ENCODE data around the gene PTPRR. TPM values are rescaled to one million over a fixed set of nuclear protein-coding genes. Genes with fewer than 3 reads are reported as not detected.

The PTPRR gene
- total RNA-seq, 2 donors from 2014 or later, result 0.32 to 2.4 TPM

DNA sequence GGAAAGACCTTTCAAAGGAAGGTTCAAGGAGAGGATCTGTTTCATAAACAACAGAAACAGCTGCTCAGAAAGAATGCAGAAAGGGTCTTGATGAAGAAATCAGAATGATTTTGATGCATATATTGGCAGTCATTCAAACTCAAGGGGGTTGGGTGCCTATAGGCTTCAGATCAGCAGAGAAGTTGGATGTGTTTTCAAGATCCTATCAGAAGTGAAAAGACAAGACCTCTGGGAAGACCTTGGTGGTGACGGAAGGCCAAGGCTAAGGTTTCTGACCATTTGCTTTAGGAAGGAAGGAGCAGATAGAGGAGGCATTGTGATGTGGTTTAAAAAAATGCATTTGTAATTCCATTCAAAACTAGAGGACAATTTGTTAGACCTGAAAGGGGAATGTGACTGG is 268.1 kb downstream of the PTPRR start:
- no peak for DNase-seq (ENCODE audit: low spot score)
- Histone ChIP-seq H3K36me3 (no peaks in the 10 kb centered on the region), H3K27me3 (replicated peaks; ENCODE audit: insufficient read depth) (no peaks in the 10 kb centered on the region), H3K9me3 (no peaks in the 10 kb centered on the region), H3K4me1 (replicated peaks) (no peaks in the 10 kb centered on the region), H3K4me3 (no peak overlapping the region), H3K27ac (no peak overlapping the region)
- intact Hi-C loops (cut with DNase I), result no loop called here
- no peak for TF ChIP-seq POLR2A (IDR thresholded peaks at IDR 0.05)
- no peak for TF ChIP-seq CTCF (IDR thresholded peaks at IDR 0.05)
- no peak for TF ChIP-seq POLR2AphosphoS5 (IDR thresholded peaks at IDR 0.05)
- WGBS, result 87% methylated on average over 1 of the region's 1 CpG

DNA sequence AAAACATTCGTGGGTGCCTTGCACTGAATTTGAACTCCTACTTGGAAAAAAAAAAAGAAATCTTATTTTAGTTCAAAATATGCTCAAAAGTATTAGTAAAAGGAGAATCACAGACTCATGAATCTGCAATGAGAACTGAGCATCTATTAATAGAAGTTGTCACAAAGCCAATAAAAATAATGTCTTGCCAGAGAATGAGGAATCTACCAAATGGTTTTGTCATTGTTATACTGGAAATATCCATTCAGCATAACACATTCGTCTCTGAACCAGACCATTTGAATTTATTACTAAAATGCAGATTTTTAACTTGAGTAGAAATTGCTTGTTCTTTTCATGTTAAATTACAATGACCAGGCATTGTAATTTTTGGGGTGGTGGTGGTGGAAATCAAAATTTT is 271.7 kb downstream of the PTPRR start:
- H3K4me3 ChIP-seq, result no peak overlapping the region
- H3K36me3 ChIP-seq, result no peaks in the 10 kb centered on the region
- H3K27ac ChIP-seq, result no peak overlapping the region
- intact Hi-C loops (cut with DNase I), result no loop called here
- 53% methylated on average over 2 of the region's 2 CpGs for WGBS
- TF ChIP-seq CTCF (IDR thresholded peaks at IDR 0.05) (no peak), POLR2AphosphoS5 (IDR thresholded peaks at IDR 0.05) (no peak), POLR2A (IDR thresholded peaks at IDR 0.05) (no peak)
- H3K9me3 ChIP-seq, result no peaks in the 10 kb centered on the region
- DNase-seq (ENCODE audit: low spot score), result no peak
- H3K27me3 ChIP-seq (replicated peaks; ENCODE audit: insufficient read depth), result no peaks in the 10 kb centered on the region
- H3K4me1 ChIP-seq (replicated peaks), result peaks cover 10% of the 10 kb centered on the region

GRCh38 chr12:70648191-70648590 is 272.3 kb downstream of the PTPRR start:
- Histone ChIP-seq H3K4me3 (no peak overlapping the region), H3K36me3 (no peaks in the 10 kb centered on the region), H3K9me3 (no peaks in the 10 kb centered on the region), H3K27ac (no peak overlapping the region), H3K4me1 (replicated peaks) (peaks cover 16% of the 10 kb centered on the region), H3K27me3 (replicated peaks; ENCODE audit: insufficient read depth) (no peaks in the 10 kb centered on the region)
- no peak for DNase-seq (ENCODE audit: low spot score)
- 83% methylated on average over 2 of the region's 2 CpGs for WGBS
- intact Hi-C loops (cut with DNase I), result no loop called here
- TF ChIP-seq POLR2AphosphoS5 (IDR thresholded peaks at IDR 0.05), result no peak
- no peak for TF ChIP-seq CTCF (IDR thresholded peaks at IDR 0.05)
- no peak for TF ChIP-seq POLR2A (IDR thresholded peaks at IDR 0.05)

GRCh38 chr12:70646850-70647249 is 273.7 kb downstream of the PTPRR start:
- Histone ChIP-seq H3K27me3 (replicated peaks; ENCODE audit: insufficient read depth) (no peaks in the 10 kb centered on the region), H3K4me3 (no peak overlapping the region), H3K9me3 (no peaks in the 10 kb centered on the region), H3K36me3 (no peaks in the 10 kb centered on the region), H3K27ac (no peak overlapping the region), H3K4me1 (replicated peaks) (peaks cover 16% of the 10 kb centered on the region)
- intact Hi-C loops (cut with DNase I), result no loop called here
- WGBS, result 69% methylated on average over 1 of the region's 1 CpG
- DNase-seq (ENCODE audit: low spot score), result no peak
- TF ChIP-seq POLR2AphosphoS5 (IDR thresholded peaks at IDR 0.05) (no peak), POLR2A (IDR thresholded peaks at IDR 0.05) (no peak), CTCF (IDR thresholded peaks at IDR 0.05) (no peak)

DNA sequence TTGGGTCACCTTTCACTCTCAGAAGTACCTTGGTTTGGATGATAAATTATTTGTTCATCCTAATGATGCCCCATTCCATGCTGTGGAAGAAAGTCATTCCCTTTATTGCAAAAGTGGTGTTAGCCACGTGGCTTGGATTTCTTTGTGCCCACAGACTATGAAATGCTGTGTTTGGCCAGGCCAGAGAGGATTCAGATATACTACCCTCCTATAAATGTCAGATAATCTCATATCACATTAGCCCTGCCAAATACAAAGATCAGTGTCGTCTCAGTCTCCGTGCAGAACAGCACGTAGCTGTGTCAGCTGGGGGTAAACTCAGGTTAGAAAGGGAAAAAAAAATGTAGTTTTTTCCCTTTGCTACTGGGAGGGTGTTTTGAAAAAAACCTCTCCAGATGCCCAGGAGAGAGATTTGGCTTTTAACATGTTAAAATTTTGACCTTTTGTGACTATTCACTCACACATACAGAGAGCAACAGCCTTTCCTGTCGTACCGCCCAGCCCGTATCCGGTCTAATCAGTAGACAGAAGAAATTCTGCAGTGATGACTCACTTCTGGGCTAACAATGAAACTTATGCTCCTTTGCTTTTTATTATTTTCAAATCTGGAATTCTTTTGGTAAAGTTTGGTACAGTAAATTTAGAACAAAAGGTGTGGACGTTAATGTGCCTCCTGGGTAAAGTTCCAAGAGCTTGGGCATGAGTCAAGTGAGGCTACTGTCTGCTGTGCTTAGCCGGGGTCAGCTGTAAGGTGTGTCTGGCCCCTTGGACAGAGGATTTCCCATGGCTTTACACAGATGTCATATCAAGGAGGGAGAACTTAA is 274.8 kb downstream of the PTPRR start:
- no peak overlapping the region for H3K4me3 ChIP-seq
- intact Hi-C loops (cut with DNase I), result no loop called here
- no peaks in the 10 kb centered on the region for H3K9me3 ChIP-seq
- no peaks in the 10 kb centered on the region for H3K27me3 ChIP-seq (replicated peaks; ENCODE audit: insufficient read depth)
- peak; percentile 76 for TF ChIP-seq POLR2AphosphoS5 (IDR thresholded peaks at IDR 0.05)
- no peak for TF ChIP-seq POLR2A (IDR thresholded peaks at IDR 0.05)
- no peak for TF ChIP-seq CTCF (IDR thresholded peaks at IDR 0.05)
- DNase-seq (ENCODE audit: low spot score), result peak; percentile 70
- 8% methylated on average over 10 of the region's 10 CpGs for WGBS
- peak overlapping the region; percentile 17 to 31 for H3K27ac ChIP-seq
- peaks cover 21% of the 10 kb centered on the region for H3K4me1 ChIP-seq (replicated peaks)
- H3K36me3 ChIP-seq, result no peaks in the 10 kb centered on the region

All from prostate gland (tissue), 2 donors.